ENCODE measurements around the gene CAPN11. TPM values are rescaled to one million over a fixed set of nuclear protein-coding genes. Genes with fewer than 3 reads are reported as not detected.

Gene CAPN11
- total and polyA plus RNA-seq, 9 of the 15 experiments (the other 6 are each of a cell fraction or from before 2014, with no cell fraction given): 0.03 to 0.61 (median 0.17) TPM; not detected in 1

GRCh38 chr6:44225579-44226325 is 67.1 kb downstream of the CAPN11 start (continued):
- TF ChIP-seq, protein P1, sequence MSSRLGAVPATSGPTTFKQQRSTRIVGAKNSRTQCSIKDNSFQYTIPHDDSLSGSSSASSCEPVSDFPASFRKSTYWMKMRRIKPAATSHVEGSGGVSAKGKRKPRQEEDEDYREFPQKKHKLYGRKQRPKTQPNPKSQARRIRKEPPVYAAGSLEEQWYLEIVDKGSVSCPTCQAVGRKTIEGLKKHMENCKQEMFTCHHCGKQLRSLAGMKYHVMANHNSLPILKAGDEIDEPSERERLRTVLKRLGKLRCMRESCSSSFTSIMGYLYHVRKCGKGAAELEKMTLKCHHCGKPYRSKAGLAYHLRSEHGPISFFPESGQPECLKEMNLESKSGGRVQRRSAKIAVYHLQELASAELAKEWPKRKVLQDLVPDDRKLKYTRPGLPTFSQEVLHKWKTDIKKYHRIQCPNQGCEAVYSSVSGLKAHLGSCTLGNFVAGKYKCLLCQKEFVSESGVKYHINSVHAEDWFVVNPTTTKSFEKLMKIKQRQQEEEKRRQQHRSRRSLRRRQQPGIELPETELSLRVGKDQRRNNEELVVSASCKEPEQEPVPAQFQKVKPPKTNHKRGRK (tag; IDR thresholded peaks at IDR 0.05): no peak
- TF ChIP-seq NR3C1 (CRISPR knock-in tag; IDR thresholded peaks at IDR 0.05): no peak
- TF ChIP-seq HDGF (IDR thresholded peaks at IDR 0.05): no peak
- TF ChIP-seq, protein P2, sequence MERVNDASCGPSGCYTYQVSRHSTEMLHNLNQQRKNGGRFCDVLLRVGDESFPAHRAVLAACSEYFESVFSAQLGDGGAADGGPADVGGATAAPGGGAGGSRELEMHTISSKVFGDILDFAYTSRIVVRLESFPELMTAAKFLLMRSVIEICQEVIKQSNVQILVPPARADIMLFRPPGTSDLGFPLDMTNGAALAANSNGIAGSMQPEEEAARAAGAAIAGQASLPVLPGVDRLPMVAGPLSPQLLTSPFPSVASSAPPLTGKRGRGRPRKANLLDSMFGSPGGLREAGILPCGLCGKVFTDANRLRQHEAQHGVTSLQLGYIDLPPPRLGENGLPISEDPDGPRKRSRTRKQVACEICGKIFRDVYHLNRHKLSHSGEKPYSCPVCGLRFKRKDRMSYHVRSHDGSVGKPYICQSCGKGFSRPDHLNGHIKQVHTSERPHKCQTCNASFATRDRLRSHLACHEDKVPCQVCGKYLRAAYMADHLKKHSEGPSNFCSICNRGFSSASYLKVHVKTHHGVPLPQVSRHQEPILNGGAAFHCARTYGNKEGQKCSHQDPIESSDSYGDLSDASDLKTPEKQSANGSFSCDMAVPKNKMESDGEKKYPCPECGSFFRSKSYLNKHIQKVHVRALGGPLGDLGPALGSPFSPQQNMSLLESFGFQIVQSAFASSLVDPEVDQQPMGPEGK (CRISPR knock-in tag; IDR thresholded peaks at IDR 0.05; ENCODE audit: borderline replicate concordance): no peak
- no peak for TF ChIP-seq NCOA4 (IDR thresholded peaks at IDR 0.05; ENCODE audit: partially characterized antibody)
- peak; percentile 97 for TF ChIP-seq TCF3 (CRISPR knock-in tag; IDR thresholded peaks at IDR 0.05)
- TF ChIP-seq, protein P3, sequence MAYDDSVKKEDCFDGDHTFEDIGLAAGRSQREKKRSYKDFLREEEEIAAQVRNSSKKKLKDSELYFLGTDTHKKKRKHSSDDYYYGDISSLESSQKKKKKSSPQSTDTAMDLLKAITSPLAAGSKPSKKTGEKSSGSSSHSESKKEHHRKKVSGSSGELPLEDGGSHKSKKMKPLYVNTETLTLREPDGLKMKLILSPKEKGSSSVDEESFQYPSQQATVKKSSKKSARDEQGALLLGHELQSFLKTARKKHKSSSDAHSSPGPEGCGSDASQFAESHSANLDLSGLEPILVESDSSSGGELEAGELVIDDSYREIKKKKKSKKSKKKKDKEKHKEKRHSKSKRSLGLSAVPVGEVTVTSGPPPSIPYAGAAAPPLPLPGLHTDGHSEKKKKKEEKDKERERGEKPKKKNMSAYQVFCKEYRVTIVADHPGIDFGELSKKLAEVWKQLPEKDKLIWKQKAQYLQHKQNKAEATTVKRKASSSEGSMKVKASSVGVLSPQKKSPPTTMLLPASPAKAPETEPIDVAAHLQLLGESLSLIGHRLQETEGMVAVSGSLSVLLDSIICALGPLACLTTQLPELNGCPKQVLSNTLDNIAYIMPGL (CRISPR knock-in tag; IDR thresholded peaks at IDR 0.05): no peak
- peak; percentile 52; the same call in 1 of the 2 replicates for TF ChIP-seq HOMEZ (CRISPR knock-in tag; IDR thresholded peaks at IDR 0.05)
- TF ChIP-seq NFATC3 (IDR thresholded peaks at IDR 0.05): no peak
- TF ChIP-seq SRSF3 (IDR thresholded peaks at IDR 0.05; ENCODE audit: insufficient read depth, low read length): no peak
- TF ChIP-seq CHCHD3 (CRISPR knock-in tag; IDR thresholded peaks at IDR 0.05): no peak
- no peak for TF ChIP-seq EWSR1 (IDR thresholded peaks at IDR 0.05; ENCODE audit: borderline replicate concordance, low read depth, partially characterized antibody)
- TF ChIP-seq SFPQ (IDR thresholded peaks at IDR 0.05; ENCODE audit: low read depth, low read length): no peak
- no peak for TF ChIP-seq HOXB6 (CRISPR knock-in tag; IDR thresholded peaks at IDR 0.05; ENCODE audit: borderline replicate concordance)
- TF ChIP-seq ZNF699 (CRISPR knock-in tag; IDR thresholded peaks at IDR 0.05; ENCODE audit: insufficient replicate concordance): no peak
- no peak for TF ChIP-seq ZNF121 (CRISPR knock-in tag; conservative IDR thresholded peaks at IDR 0.05)
- no peak for TF ChIP-seq POLR2H (tag; IDR thresholded peaks at IDR 0.05; ENCODE audit: low read depth)
- TF ChIP-seq TRIM24 (IDR thresholded peaks at IDR 0.05): peak; percentile 96 to 97
- TF ChIP-seq MCM7 (IDR thresholded peaks at IDR 0.05): no peak

All from K562 (cell line).